Neuron (in vitro differentiated cells): ENCODE data around the gene ITPR1.

Experiments
- H2AFZ ChIP-seq: one replicate; pipeline ENCODE4 v1.6.1; 2013; ENCODE audit warnings: low read depth, mild to moderate bottlenecking, inconsistent platforms, low read length, moderate library complexity
- H3K27me3 ChIP-seq: one replicate; pipeline ENCODE4 v1.6.1; 2013; ENCODE audit warnings: low read length; ENCODE audit not compliant: insufficient read depth
- H3K36me3 ChIP-seq: one replicate; pipeline ENCODE4 v1.6.1; 2013; ENCODE audit warnings: low read length; ENCODE audit not compliant: insufficient read depth
- H3K4me1 ChIP-seq: one replicate; pipeline ENCODE4 v1.6.1; 2013; ENCODE audit warnings: low read length; ENCODE audit not compliant: insufficient read depth
- H3K4me3 ChIP-seq: 2 replicates; pipeline ENCODE4 v1.5.1; 2013; ENCODE audit warnings: mild to moderate bottlenecking, low read length, moderate library complexity
- H3K9me3 ChIP-seq: one replicate; pipeline ENCODE4 v1.6.1; 2013; ENCODE audit warnings: low read length

Gene ITPR1

GRCh38 chr3:4522947-4523346 lies 29.8 kb downstream of the ITPR1 start:
- Histone ChIP-seq H3K36me3 (no peaks in the 10 kb centered on the region), H2AFZ (no peak overlapping the region), H3K4me1 (no peaks in the 10 kb centered on the region), H3K9me3 (no peaks in the 10 kb centered on the region), H3K27me3 (no peaks in the 10 kb centered on the region), H3K4me3 (no peak overlapping the region)

GRCh38 chr3:4523710-4524698 lies 30.9 kb downstream of the ITPR1 start:
- no peaks in the 10 kb centered on the region for H3K4me1 ChIP-seq
- no peaks in the 10 kb centered on the region for H3K9me3 ChIP-seq
- no peak overlapping the region for H3K4me3 ChIP-seq
- H3K36me3 ChIP-seq: no peaks in the 10 kb centered on the region
- H2AFZ ChIP-seq: no peak overlapping the region
- H3K27me3 ChIP-seq: no peaks in the 10 kb centered on the region

GRCh38 chr3:4525560-4526223 lies 32.5 kb downstream of the ITPR1 start:
- H2AFZ ChIP-seq: no peak overlapping the region
- H3K4me3 ChIP-seq: no peak overlapping the region
- H3K9me3 ChIP-seq: no peaks in the 10 kb centered on the region
- no peaks in the 10 kb centered on the region for H3K4me1 ChIP-seq
- no peaks in the 10 kb centered on the region for H3K27me3 ChIP-seq
- no peaks in the 10 kb centered on the region for H3K36me3 ChIP-seq

GRCh38 chr3:4528320-4528719 lies 35.2 kb downstream of the ITPR1 start:
- peaks cover 2% of the 10 kb centered on the region for H3K4me1 ChIP-seq
- no peaks in the 10 kb centered on the region for H3K36me3 ChIP-seq
- no peaks in the 10 kb centered on the region for H3K9me3 ChIP-seq
- H3K27me3 ChIP-seq: no peaks in the 10 kb centered on the region
- no peak overlapping the region for H3K4me3 ChIP-seq
- no peak overlapping the region for H2AFZ ChIP-seq

GRCh38 chr3:4528819-4529600 lies 35.9 kb downstream of the ITPR1 start:
- Histone ChIP-seq H3K4me1 (peaks cover 8% of the 10 kb centered on the region), H3K9me3 (no peaks in the 10 kb centered on the region), H3K36me3 (no peaks in the 10 kb centered on the region)

GRCh38 chr3:4529876-4530588 lies 36.9 kb downstream of the ITPR1 start:
- no peaks in the 10 kb centered on the region for H3K36me3 ChIP-seq
- H2AFZ ChIP-seq: no peak overlapping the region
- no peaks in the 10 kb centered on the region for H3K9me3 ChIP-seq
- H3K4me1 ChIP-seq: peaks cover 8% of the 10 kb centered on the region
- no peak overlapping the region for H3K4me3 ChIP-seq
- H3K27me3 ChIP-seq: no peaks in the 10 kb centered on the region

More at GRCh38 chr3:4528819-4529600, 35.9 kb downstream of the ITPR1 start:
- Histone ChIP-seq H2AFZ (no peak overlapping the region), H3K27me3 (no peaks in the 10 kb centered on the region), H3K4me3 (no peak overlapping the region)

- H3K9me3 ChIP-seq: no peaks in the 10 kb centered on the region
- peaks cover 8% of the 10 kb centered on the region for H3K4me1 ChIP-seq
- no peak overlapping the region for H2AFZ ChIP-seq
- no peaks in the 10 kb centered on the region for H3K27me3 ChIP-seq
- no peak overlapping the region for H3K4me3 ChIP-seq
- no peaks in the 10 kb centered on the region for H3K36me3 ChIP-seq
Observed at GRCh38 chr3:4531478-4532025, 38.4 kb downstream of the ITPR1 start.

GRCh38 chr3:4532535-4533112 lies 39.5 kb downstream of the ITPR1 start:
- Histone ChIP-seq H3K4me1 (peaks cover 8% of the 10 kb centered on the region), H3K4me3 (no peak overlapping the region), H3K9me3 (no peaks in the 10 kb centered on the region), H2AFZ (no peak overlapping the region), H3K36me3 (no peaks in the 10 kb centered on the region), H3K27me3 (no peaks in the 10 kb centered on the region)

GRCh38 chr3:4533489-4534443 lies 40.6 kb downstream of the ITPR1 start:
- Histone ChIP-seq H3K36me3 (no peaks in the 10 kb centered on the region), H3K4me3 (no peak overlapping the region), H3K27me3 (no peaks in the 10 kb centered on the region), H3K9me3 (no peaks in the 10 kb centered on the region), H3K4me1 (peaks cover 8% of the 10 kb centered on the region), H2AFZ (no peak overlapping the region)

- Histone ChIP-seq H3K27me3 (no peaks in the 10 kb centered on the region), H3K4me3 (no peak overlapping the region), H3K9me3 (no peaks in the 10 kb centered on the region), H3K36me3 (no peaks in the 10 kb centered on the region), H2AFZ (no peak overlapping the region), H3K4me1 (peaks cover 8% of the 10 kb centered on the region)
Observed at GRCh38 chr3:4534906-4535305, 41.8 kb downstream of the ITPR1 start.

GRCh38 chr3:4536260-4536659 lies 43.1 kb downstream of the ITPR1 start:
- no peak overlapping the region for H3K4me3 ChIP-seq
- peaks cover 8% of the 10 kb centered on the region for H3K4me1 ChIP-seq
- H3K27me3 ChIP-seq: no peaks in the 10 kb centered on the region
- H3K36me3 ChIP-seq: no peaks in the 10 kb centered on the region
- no peak overlapping the region for H2AFZ ChIP-seq
- no peaks in the 10 kb centered on the region for H3K9me3 ChIP-seq
